Fibroblast of gingiva (primary cell): ENCODE results near the gene RNF217.
"Not testable (repeated sequence)": the region's sequence is repeated elsewhere in the genome, so short reads cannot be mapped to it uniquely, and the experiment has no call there.

ENCODE experiments used
- DNase-seq: peaks from one replicate; pipeline ENCODE4 v3.0.0-alpha.2; 2011; ENCODE audit warnings: low read depth

RNF217 gene, protein sequence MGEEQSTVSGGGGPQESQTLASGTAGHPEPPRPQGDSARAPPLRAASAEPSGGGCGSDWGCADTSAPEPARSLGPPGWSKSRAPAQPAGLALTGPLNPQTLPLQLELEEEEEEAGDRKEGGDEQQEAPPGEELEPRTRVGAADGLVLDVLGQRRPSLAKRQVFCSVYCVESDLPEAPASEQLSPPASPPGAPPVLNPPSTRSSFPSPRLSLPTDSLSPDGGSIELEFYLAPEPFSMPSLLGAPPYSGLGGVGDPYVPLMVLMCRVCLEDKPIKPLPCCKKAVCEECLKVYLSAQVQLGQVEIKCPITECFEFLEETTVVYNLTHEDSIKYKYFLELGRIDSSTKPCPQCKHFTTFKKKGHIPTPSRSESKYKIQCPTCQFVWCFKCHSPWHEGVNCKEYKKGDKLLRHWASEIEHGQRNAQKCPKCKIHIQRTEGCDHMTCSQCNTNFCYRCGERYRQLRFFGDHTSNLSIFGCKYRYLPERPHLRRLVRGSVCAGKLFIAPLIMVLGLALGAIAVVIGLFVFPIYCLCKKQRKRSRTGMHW

DNA sequence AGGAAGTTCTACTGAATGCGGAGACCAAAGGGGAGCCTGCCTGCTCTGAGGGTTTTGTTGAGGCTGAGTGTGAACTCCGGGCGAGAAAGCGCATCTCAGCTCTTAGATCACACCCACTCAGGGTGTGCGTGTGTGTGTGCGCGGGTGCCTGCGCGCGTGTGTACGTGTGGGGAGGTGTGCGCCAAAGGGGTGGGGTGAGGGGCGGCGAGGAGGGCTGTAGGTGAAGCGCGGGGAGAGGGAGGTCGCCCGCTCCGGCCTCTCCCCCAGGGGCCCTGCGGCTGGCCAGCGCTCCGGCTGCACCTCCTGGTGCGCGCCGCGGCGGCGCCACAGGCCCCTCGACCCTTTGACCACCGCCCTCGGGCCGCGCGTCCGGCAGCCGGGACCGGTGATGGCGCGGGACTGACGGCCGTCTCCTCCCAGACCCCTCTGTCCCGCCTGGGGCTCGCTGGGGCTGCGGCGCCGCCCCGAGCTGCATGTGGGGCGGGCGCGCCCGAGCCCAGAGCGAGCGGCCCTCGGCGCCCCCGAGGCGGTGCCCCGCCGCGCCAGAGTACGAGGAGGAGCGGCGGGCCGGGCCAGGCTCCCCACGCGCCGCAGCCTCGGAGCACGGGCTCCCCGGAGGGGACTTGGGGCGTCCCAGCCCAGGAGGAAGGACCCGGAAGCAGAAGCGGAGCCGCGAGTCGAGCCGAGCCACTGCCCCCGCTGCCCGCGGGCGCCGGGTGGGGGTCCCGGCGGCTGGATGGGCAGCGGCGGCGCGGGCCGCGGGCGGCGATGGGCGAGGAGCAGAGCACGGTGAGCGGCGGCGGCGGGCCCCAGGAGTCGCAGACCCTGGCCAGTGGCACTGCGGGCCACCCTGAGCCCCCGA lies at the start of gene RNF217:
Gene RNF217, plus strand, starts transcription at position 661 of the 862 bp plus-strand sequence. Its CDS starts 108 bp downstream, at position 769.
- DNase-seq = peak; percentile 68

DNA sequence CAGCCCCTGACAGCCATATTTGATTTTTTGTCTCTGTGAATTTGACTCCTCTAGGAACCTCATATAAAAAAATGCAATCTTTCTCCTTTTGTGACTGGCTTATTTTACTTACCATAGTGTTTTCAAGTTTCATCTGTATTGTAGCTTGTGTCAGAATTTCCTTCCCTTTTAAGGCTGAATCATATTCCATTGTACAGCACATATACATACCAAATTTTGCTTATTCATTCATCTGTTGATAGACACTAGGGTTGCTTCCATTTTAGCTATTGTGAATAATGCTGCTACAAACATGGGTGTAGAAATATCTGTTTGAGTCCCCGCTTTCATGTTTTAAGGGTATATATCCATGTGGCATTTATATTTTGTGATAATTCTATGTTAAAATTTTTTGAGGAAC lies 49.2 kb upstream of the RNF217 start:
- DNase-seq = no peak

DNA sequence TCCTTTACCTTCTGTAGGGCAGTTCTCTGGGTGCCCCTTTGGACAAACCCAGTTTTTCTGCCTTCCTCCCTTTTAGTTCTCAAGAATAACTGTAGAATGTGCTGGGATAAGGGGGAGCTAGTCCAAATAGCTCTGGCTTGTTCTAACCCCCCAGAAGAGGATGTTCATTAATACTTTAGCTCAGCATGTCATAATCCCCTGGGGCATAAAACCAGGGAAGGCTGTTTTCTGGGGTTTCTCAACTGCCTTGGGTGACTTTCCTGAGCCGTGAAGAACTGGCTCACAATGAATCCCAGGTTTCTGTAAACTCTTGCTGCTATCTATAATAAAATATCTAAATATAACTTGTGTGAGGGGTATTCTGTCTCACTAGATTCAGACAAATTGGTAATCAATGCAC lies 44.5 kb upstream of the RNF217 start:
- DNase-seq = no peak

DNA sequence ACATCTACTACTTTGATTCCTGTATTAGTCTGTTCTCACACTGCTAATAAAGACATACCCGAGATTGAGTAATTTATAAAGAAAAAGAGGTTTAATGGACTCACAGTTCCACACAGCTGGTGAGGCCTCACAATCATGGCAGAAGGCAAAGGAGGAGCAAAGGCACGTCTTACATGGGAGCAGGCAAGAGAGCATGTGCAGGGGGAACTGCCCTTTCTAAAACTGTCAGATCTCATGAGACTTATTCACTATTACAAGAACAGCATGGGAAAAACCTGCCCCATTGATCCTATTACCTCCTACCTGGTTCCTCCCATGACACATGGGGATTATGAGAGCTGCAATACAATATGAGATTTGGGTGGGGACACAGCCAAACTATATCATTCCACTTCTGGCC lies 42.5 kb upstream of the RNF217 start:
- DNase-seq = not testable (repeated sequence)

DNA sequence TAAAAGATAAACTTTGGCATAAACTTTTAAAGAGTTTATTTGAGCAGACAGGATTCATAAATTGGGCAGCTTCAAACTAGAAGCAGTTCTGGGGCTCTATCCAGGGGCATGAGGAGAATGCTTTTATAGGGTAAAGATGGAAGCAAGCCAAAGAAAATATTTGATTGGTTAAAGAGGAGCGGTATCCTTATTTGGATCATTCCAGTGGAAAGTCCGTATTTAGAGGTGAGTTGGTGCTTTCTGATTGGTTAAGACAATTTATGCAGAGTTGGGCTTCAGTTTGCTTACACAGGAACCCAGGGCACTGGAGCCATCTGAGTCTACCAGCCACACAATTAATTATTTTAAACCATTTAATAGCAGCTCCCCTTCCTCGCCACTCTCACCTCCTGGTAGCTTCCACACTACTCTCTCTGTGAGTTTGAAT lies 37.9 kb upstream of the RNF217 start:
- DNase-seq = no peak

DNA sequence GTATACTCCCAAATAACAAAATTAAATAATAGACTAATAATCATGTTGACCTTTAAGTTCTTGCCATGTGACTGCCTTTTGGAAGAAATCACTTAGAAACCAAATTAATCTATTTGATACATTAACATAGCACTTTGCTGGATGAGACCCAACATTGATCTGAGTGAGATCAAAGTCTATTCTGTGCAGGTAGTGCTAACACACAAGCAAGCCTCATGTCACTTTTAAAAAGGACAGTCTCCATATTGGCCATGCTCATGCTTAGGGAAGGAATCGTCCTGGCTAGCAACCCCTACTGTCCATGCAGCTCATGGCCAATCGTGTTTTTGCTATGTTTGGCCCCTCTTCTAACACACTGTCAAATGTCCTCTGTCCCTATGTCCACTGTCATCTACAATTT lies 35.8 kb upstream of the RNF217 start:
- DNase-seq = no peak

DNA sequence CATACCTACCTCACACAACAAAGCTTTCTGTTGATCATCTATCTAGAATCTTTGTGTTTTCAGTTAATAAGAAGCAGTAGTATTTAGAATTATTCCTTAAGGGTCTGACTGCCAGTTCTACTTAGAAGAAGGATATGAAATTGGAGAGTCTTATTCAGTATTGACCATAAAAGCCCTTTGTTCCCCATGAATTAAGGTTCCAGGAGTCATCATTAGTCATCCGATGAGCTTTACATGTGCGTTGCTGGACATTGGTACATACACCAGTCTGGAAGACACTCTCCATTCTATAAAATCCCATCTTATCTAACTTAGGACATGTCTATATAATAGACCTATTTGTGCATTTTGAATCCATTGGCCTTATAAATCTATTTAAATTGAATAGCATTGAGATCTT lies 34.4 kb upstream of the RNF217 start:
- peak; percentile 8 for DNase-seq

DNA sequence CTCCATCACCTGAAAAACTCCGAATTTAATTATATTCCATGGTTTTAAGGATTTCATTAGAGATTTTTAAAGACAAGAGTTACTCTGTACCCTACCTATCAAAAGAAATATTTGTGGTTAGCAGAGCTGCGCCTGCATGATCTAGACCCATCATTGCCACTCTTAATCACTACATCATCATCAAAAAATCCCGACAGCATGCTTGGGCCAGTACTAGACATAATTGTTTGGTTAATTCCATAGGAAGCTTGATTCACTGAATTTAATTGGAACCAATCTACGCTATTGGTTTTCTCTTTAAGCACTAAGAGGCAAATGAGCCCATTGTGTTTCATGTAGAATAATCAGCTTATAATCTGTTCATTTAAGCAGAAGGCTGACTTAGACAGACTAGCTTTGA lies 33.4 kb upstream of the RNF217 start:
- DNase-seq = no peak

DNA sequence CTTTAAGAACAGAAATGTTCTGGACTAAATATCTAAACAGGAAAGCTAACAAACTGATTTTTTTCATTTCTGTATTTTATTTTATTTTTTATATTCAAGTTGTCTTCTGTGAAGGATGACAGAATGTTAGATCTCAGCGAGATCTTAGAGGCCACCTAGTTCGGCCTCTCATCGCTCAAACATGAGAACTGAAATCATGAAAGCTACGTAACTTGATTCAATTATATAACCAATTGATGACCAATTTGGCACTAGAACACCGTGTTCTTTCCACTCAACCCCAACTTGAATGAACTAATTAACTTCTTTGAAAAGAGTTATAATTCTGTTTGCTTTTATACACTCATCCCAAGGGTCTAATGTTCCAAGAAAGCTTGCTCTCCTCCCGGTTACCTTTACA lies 24.6 kb upstream of the RNF217 start:
- no peak for DNase-seq

DNA sequence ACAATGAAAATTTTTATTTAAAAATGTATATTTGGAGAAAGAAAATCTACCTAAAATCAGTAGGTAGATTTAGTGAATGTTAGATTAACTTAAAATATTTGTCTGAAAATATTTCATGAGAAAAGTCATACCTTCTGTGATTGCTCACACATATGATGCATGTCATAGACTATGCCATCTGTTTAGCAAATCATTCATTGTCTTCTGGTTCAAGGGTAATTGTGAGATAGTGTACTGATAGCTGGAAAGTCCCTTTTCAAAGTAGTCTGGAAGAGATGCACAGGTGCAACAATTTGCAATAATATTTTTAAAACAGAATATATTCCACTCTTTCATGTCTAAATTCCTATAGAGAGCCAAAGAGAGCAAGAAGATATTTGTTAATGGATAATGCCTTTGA lies 21.0 kb upstream of the RNF217 start:
- DNase-seq = no peak

DNA sequence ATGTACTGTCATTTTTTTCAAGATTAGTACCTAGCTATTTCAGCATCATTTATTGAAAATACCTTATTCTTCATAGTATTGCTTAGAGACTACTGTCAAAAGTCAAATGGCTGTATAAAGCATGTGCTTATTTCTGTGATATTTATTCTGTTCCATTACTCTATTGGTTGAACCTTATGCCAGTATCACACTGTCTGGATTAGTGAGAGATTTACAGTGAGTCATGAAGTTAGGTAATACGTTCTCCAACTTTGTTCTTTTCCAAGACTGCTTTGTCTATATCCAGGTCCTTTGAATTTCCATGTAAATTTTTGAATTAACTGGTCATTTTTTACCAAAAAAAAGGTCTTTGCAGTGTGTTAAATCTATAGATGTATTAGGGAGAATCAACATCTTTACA lies 18.6 kb upstream of the RNF217 start:
- no peak for DNase-seq

DNA sequence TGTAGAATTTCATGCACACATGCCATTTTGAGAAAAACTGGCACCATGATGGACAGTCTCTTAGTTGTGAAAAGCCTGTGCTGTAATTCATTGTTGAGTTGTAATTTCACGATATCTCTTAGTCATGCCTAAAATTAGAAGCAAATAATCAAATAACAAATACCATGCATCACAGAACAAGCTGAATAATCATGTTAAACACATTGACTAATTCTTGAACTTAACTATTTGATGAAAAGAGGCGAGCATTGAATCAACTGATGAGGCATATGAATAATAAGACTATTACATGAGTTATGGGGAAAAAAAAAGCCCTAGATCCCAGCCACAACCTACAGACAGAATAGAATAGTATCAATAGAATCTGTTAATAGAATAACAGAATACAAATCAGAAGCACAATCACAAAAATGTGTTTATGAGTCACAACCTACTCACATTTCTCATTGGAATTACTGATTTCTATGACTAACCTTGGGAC lies 14.2 kb upstream of the RNF217 start:
- peak; percentile 22 for DNase-seq

DNA sequence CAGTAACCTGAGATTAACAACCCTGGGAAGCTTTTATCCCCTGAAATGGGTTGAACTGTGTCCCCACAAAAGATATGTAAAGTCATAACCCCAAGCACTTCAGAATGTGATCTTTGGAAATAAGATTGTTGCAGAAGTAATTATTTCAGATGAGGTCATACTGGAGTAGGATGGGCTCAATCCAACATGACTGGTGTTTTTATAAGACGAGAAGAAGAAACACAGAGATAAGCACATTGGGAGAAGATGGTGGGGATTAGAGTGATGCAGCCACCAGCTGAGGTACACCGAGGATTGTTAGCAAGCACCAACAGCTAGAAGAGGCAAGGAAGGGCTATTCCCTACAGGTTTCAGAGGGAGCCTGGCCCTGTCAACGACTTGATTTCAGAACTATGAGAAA lies 12.5 kb upstream of the RNF217 start:
- DNase-seq = no peak

DNA sequence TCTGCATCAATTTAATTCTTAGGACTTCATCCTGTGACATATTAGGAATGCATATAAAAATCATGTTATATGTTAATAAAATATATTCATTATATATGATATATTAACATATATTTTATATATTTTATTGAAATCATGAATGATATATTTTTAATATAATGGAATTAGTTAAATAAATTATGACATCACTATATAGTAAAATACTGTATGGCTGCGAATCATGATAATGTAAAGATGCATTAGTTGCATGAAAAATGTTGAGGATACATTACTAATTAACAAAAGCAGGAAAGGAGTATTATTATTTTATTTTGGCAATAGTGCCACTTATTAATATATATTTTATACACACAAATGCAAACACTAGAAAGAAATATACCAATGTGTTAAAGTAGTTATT lies 8.4 kb upstream of the RNF217 start:
- no peak for DNase-seq

DNA sequence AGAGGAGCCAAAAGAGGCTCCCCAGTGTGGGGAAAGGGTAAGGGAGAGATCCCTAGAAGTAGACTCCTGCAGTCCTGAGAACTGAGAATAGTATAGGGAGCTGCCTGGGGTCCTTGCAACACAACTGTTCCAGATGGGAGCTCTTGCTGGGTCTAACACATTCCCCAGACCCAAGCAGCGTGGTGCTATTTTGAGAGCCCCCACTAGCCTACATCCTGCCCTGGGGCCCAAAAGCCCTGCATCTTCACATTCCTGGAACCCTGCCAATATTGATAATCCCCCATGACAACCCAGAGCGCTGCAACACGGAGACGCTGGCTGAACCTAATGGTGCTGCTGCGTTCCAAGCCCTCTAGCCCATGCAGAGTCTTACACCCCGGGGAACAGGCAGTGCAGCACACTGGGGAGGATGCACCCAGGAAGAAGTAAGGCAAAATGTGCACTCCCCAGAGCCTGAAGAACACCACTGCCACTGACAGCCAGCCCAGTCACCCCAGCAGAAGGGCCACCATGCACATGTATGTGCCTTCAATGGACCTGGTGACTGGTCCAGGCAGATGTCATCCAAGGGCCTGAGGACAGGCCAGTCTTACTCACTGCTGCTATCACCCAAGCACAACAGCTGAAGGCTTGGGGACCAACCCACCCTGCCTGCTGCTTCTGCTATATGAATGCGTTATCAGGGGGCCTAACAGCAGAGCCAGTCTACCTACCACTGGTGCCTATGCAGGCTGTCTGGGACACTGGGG lies 7.0 kb upstream of the RNF217 start:
- DNase-seq = no peak

DNA sequence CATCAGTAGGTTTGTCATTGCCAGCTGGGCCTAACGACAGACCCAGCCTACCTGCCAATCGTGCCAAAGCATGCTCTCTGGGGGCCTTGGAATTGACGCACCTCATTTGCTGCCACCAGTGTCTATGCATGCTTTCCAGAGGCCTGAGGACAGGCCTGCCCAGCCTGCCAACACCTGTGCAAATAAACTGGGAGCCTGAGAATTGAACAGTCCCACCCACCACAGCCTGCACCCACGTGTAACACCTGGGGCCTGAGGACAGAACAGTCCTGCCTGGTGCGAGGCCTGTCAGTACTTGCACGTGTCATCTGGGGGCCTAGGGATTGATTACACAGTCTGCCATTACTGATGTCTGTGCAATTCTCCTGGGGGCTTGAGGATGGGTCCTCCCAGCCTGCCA lies 6.2 kb upstream of the RNF217 start:
- no peak for DNase-seq

DNA sequence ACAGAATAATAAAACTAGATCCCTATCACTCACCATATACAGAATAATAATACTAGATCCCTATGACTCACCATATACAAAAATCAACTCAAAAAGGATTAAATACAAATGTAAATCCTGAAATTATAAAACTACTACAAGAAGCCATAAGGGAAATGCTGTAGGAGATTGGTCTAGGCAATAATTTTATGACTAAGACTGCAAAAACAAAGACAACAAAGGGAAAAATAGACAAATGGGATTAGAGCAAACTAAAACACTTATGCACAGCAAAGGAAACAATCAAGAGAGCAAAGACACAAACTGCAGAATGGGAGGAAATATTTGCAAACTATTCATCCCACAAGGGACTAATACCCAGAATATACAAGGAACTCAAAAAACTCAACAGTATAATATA lies 4.1 kb upstream of the RNF217 start:
- no peak for DNase-seq

DNA sequence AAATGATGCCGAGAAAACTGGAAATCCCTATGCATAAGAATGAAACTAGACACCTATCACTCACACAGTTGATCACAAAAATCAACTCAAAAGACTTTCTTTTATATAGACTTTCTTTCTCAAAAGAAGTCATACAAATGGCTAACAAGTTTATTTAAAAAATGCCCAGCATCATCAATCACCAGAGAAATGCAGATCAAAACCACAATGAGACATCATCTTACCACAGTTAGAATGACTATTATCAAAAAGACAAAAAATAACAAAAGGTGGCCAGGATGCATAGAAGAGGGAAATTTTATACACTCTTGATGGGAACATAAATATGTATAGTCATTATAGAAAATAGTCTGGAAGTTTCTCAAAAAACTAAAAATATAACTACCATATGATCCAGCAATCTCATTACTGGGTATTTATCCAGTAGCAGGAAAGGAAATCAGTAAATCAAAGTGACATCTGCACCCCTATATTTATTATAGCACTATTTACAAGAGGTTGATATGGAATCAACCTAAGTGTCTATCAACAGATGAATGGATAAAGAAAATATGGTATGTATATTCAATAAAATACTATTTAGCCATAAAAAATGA lies 3.4 kb upstream of the RNF217 start:
- no peak for DNase-seq

DNA sequence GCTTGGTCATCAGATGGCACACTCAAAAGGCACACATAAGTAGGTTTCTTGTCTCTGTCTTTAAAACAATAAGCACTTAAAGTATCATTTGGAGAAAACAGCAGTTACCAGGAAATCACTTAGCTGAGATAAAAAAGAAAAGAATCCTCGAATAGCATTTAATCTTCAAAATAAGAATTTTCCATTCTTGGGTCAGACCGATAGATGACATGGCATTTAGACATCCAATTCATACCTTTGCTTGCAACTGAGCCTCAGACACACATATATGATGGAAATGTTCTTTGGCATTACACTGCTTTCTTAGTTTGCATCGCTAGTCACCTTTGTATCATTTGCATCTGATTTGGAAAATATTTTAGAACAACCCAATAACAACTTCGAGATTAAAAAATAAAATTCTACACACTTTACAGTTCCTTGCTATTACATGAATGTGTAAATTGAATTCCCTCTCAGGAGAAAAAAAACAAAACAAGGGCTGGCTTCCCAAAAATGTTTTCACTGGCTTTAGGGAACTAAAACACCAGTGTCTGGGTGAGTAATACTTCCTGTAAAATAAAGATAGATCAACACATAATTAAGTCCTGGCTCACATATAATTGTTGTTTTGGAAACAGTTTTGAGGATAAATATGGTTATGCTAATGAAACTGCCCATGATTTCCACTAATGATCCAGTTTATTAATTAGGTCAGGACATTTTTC lies 1.3 kb upstream of the RNF217 start:
- DNase-seq = no peak

DNA sequence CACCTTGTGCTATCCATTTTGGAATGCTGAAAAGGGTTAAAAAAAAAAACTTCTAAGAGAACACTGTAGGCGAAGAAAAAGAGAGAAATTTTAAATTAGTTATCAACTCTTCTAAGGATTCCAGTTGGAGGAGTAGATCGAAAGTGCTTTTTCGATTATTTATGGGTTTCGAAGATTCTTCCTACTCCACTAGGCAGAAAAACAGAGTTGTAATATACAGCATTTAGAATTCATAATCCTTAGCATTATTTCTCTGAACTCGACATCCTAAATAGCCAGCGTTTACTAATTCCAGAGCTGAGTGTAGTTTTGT lies 817 bp upstream of the RNF217 start:
- DNase-seq = no peak
